D721Med (cell line): ENCODE measurements around the gene GALNT14.

Experiments
- DNase-seq: peaks from one replicate; pipeline ENCODE4 v3.0.0; 2011; ENCODE audit warnings: low spot score; ENCODE audit not compliant: insufficient read length
- FAIRE-seq: peaks from 2 replicates; lab custom pipeline; 2011; peaks lifted over from hg19 to GRCh38; lab: Jason Lieb, UNC
- CTCF ChIP-seq: IDR thresholded peaks from 2 replicates; pipeline ENCODE4 v1.5.1; 2012; ENCODE audit warnings: mild to moderate bottlenecking, control low read depth; ENCODE audit not compliant: insufficient read depth; ENCODE audit errors: missing control alignments

GALNT14 gene

GRCh38 chr2:31070339-31071125 is 67.7 kb downstream of the GALNT14 start:
- no peak for FAIRE-seq
- DNase-seq = no peak
- TF ChIP-seq CTCF = no peak

DNA sequence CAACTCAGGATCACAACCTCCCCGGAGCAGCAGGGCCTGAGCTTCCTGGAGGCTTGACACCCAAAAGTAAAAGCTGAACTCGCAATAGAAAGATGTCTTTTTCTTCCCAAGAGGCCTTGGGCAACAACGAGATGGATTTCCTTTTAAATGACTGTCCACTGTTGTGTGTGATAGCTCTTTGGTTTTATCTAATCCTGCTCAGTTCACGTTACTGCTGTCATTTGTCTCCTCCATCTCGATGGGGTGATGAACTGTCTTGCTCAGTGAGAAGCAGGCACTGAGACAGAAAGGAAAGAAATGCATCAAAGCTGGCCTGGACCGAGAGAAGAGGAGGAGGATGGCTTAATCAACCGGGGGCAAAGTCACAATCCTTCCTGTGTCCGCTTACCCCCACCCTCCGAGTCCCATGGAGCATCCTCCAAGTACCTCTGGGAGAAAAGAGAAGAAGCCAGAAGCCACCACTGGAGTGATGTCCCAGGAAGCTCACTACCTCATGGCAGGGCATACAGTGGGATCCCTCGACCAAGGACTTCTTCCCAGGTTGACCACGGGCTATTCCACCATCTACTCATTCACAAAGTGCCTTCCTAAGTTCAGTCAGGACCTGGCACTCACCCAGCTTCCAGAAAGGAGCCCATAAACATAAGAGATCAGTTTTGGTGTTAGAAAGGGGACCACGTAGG is 68.5 kb downstream of the GALNT14 start:
- DNase-seq = no peak
- FAIRE-seq = no peak
- no peak for TF ChIP-seq CTCF

- TF ChIP-seq CTCF = no peak
- DNase-seq (peak; percentile 33), FAIRE-seq (no peak)
Observed at GRCh38 chr2:31067259-31067658, 71.0 kb downstream of the GALNT14 start.

GRCh38 chr2:31066551-31066950 is 71.7 kb downstream of the GALNT14 start:
- DNase-seq (no peak), FAIRE-seq (no peak)
- no peak for TF ChIP-seq CTCF

DNA sequence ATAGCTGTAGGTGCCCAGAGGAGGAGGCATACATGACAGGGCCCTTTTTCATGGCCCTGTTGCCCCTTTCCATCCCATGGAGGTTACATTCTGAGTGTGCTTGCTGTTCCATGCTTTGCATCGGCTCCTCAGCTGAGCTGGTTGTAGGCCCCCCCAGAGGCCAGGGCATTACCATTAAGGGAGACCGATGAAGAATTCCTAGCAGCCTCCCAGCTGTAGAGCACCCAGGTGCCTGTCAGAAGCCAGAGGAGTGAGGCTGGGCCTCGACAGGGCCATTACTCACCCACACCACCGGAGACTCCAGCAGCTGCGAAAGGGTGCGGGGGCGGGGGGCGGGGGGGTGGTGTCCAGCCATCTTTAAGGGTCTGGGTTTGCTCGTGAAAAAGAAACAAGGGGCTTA is 72.2 kb downstream of the GALNT14 start:
- FAIRE-seq (no peak), DNase-seq (no peak)
- TF ChIP-seq CTCF = no peak

GRCh38 chr2:31065356-31065755 is 72.9 kb downstream of the GALNT14 start:
- DNase-seq = no peak
- FAIRE-seq = no peak
- TF ChIP-seq CTCF = no peak

DNA sequence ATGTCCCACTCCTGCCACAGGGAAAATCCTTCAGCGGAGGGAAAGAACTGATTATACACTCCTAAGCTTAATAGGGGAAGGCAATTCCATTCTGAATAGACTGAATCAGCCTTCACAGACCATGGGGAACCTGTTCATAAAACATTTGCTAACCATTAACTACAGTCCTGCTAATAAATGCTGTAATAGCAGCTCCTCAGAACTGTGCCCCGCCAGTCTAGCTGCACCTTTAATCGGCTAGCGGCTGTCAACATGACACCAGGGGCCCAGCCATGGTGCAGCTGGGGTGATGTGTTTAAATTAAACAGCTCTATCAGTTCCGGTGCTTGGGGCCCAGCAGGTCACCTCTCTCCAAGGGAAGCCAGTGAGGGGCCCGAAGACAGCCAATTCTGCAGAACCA is 77.8 kb downstream of the GALNT14 start:
- no peak for TF ChIP-seq CTCF
- DNase-seq = no peak
- no peak for FAIRE-seq
